Thyroid gland (tissue), 4 donors: ENCODE results near the gene FAM171A2. TPM values are rescaled to one million over a fixed set of nuclear protein-coding genes. Genes with fewer than 3 reads are reported as not detected.

Experiments
- DNase-seq, 2 donors: peaks; one replicate each; pipeline ENCODE4 v3.0.0-alpha.2; 2019
- H3K27ac ChIP-seq, 3 donors: fragments of 200-600 bp; sonication (generic); 1 replicate in 2 of 3; 2 replicates in 1 of 3; pipeline ENCODE4 v1.5.1; 2016 to 2019; ENCODE audit warnings: mild to moderate bottlenecking in 1 of 3, moderate library complexity in 1 of 3
- H3K27me3 ChIP-seq: fragments of 200-600 bp; sonication (generic); one replicate; pipeline ENCODE4 v1.5.1; 2019
- H3K36me3 ChIP-seq, 2 donors: fragments of 200-600 bp; sonication (generic); one replicate each; pipeline ENCODE4 v1.5.1; 2016 to 2019
- H3K4me1 ChIP-seq, 2 donors: fragments of 200-600 bp; sonication (generic); one replicate each; pipeline ENCODE4 v1.5.1; 2017 to 2019
- H3K4me3 ChIP-seq, 3 donors: fragments of 200-600 bp; sonication (generic); replicated peaks in 1 of 3; 1 replicate in 2 of 3; 2 replicates in 1 of 3; pipeline ENCODE4 v1.5.1; 2016; ENCODE audit warnings: mild to moderate bottlenecking in 1 of 3
- H3K9me3 ChIP-seq: fragments of 200-600 bp; sonication (generic); one replicate; pipeline ENCODE4 v1.5.1; 2017
- POLR2A ChIP-seq, 2 donors: fragments of 450-650 bp; IDR thresholded peaks; one replicate each; pipeline ENCODE4 v1.6.1; 2017; ENCODE audit warnings: antibody characterized with exemption in 2 of 2, mild to moderate bottlenecking in 2 of 2, moderate library complexity in 1 of 2
- WGBS, 2 donors: methylation state at CpG; one replicate each; pipeline ENCODE4 v1.1.5; 2017; 5-methylcytosine and 5-hydroxymethylcytosine counted together
- intact Hi-C: fragments of 100-400 bp; cut with DNase I; formaldehyde crosslinking; loops from one replicate; pipeline ENCODE4 v1.15.1; 2023
- total RNA-seq, 4 donors: library from RNA; depleted of rRNA; stranded (reverse); fragments of >200 nt; gene quantifications; one replicate each; pipeline ENCODE4 v1.2.3, GENCODE V29; 2016
- TF ChIP-seq, protein P1 (sequence below), 6 experiments: fragments of 200-600 bp in 3 of 6; fragments of 450-650 bp in 3 of 6; sonication (generic) in 3 of 6; IDR thresholded peaks; one replicate each; pipeline ENCODE4 v1.5.1; 2016 to 2019; ENCODE audit warnings: antibody characterized with exemption in 6 of 6, mild to moderate bottlenecking in 2 of 6, inconsistent platforms in 1 of 6, moderate library complexity in 1 of 6

The FAM171A2 gene
- total RNA-seq, 4 donors from 2014 or later, result 7.1 to 15.0 (median 10.4) TPM

- intact Hi-C loops, result loop anchor here (5.0 kb wide), 1 partner anchor 182 kb away; the partner anchor contains the start of gene HROB
- Histone ChIP-seq H3K36me3 (peaks cover 24 to 26% of the 10 kb centered on the region in 2 donors), H3K27ac (peak within 1 kb of the TSS; percentile 91 to 94 (median 92)), H3K27me3 (no peaks in the 10 kb centered on the region), H3K4me1 (peaks cover 24 to 35% of the 10 kb centered on the region in 2 donors), H3K4me3 (peak within 1 kb of the TSS; percentile 57 to 96 (median 80)), H3K9me3 (no peaks in the 10 kb centered on the region)
- peak; percentile 95 to 96 for DNase-seq
- TF ChIP-seq, protein P1, sequence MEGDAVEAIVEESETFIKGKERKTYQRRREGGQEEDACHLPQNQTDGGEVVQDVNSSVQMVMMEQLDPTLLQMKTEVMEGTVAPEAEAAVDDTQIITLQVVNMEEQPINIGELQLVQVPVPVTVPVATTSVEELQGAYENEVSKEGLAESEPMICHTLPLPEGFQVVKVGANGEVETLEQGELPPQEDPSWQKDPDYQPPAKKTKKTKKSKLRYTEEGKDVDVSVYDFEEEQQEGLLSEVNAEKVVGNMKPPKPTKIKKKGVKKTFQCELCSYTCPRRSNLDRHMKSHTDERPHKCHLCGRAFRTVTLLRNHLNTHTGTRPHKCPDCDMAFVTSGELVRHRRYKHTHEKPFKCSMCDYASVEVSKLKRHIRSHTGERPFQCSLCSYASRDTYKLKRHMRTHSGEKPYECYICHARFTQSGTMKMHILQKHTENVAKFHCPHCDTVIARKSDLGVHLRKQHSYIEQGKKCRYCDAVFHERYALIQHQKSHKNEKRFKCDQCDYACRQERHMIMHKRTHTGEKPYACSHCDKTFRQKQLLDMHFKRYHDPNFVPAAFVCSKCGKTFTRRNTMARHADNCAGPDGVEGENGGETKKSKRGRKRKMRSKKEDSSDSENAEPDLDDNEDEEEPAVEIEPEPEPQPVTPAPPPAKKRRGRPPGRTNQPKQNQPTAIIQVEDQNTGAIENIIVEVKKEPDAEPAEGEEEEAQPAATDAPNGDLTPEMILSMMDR (IDR thresholded peaks at IDR 0.05), result peak in 1 of 6 experiments; percentile 29
- TF ChIP-seq POLR2A (IDR thresholded peaks at IDR 0.05), result peak; percentile 26 to 88
- WGBS, 2 donors, result 1 to 2% methylated on average over 16 to 21 of the region's 85 CpGs
These were observed 38.9 kb downstream of the FAM171A2 start, which contains the start of gene SLC25A39 for GRCh38 chr17:44324571-44325275. Gene SLC25A39 (minus strand): TSS chr17:44324823. CDS start chr17:44323562, 1,261 bp downstream.

- Histone ChIP-seq H3K36me3 (peaks cover 28 to 29% of the 10 kb centered on the region in 2 donors), H3K4me3 (peak overlapping the region; percentile 57 to 96 (median 80)), H3K4me1 (peaks cover 24 to 35% of the 10 kb centered on the region in 2 donors), H3K27me3 (no peaks in the 10 kb centered on the region), H3K27ac (peak overlapping the region in 2 of 3 donors; percentile 26 to 91), H3K9me3 (no peaks in the 10 kb centered on the region)
- WGBS, 2 donors, result 0% methylated on average over 2 to 18 of the region's 38 CpGs
- TF ChIP-seq POLR2A (IDR thresholded peaks at IDR 0.05), result no peak
- TF ChIP-seq, protein P1 (IDR thresholded peaks at IDR 0.05), result no peak
- peak; percentile 34 to 36 for DNase-seq
- intact Hi-C loops, result loop anchor here (5.0 kb wide), 1 partner anchor 182 kb away; the partner anchor contains the start of gene HROB
These were observed 39.5 kb downstream of the FAM171A2 start for GRCh38 chr17:44324092-44324570.

GRCh38 chr17:44323359-44324091 lies 40.1 kb downstream of the FAM171A2 start:
- TF ChIP-seq, protein P1 (IDR thresholded peaks at IDR 0.05), result no peak
- no peak for TF ChIP-seq POLR2A (IDR thresholded peaks at IDR 0.05)
- no peak overlapping the region for H3K27ac ChIP-seq
- peak overlapping the region; percentile 57 to 96 (median 80) for H3K4me3 ChIP-seq
- intact Hi-C loops, result loop anchor here (2.0 to 5.0 kb wide), 2 partner anchors 105 to 181 kb away; partner anchors contain the start of genes HROB and UBTF
- H3K4me1 ChIP-seq, result peaks cover 24 to 31% of the 10 kb centered on the region in 2 donors
- DNase-seq, result no peak
- H3K27me3 ChIP-seq, result no peaks in the 10 kb centered on the region
- no peaks in the 10 kb centered on the region for H3K9me3 ChIP-seq
- WGBS, 2 donors, result 71 to 84% methylated on average over 15 to 25 of the region's 27 CpGs
- H3K36me3 ChIP-seq, result peaks cover 28 to 29% of the 10 kb centered on the region in 2 donors

DNA sequence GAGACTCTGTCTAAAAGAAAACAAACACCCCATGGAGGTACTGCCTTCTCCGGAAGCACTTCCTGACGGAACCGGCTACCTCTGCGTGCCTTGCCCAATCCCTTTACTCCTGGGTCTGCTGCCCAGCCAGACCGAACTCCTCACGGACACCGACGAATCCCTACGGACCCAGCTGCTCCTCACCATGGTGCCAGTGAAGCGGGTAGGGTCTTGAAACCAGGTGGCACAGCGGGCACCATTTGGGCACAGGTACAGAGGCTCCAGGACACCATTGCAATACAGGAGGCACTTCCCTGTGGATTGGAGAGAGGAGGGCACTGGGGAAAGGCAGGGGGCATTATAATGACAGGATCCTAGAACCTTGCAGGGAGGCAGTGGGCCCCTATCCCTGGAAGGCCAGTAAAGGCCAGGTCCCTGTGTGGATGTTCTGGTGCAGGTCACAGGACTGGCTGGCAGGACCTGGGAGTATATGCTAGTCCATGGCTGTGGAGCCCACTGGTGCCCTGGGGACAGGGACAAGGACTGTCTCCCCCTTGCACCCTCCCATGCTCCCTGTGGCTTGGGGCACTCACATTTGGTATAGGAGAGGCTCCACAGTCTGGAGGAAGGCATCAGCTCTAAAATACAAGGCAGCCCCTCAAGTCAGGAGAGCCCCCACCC lies 41.3 kb downstream of the FAM171A2 start:
- TF ChIP-seq, protein P1 (IDR thresholded peaks at IDR 0.05), result no peak
- no peak for TF ChIP-seq POLR2A (IDR thresholded peaks at IDR 0.05)
- Histone ChIP-seq H3K27ac (no peak overlapping the region), H3K36me3 (peaks cover 28 to 29% of the 10 kb centered on the region in 2 donors), H3K4me3 (no peak overlapping the region), H3K27me3 (no peaks in the 10 kb centered on the region), H3K9me3 (no peaks in the 10 kb centered on the region), H3K4me1 (peaks cover 24 to 29% of the 10 kb centered on the region in 2 donors)
- DNase-seq, result no peak
- intact Hi-C loops, result loop anchor here (2.0 to 5.0 kb wide), 2 partner anchors 104 to 180 kb away; partner anchors contain the start of genes HROB and UBTF
- 94 to 95% methylated on average over 11 of the region's 11 CpGs for WGBS, 2 donors
